ENCODE measurements around the gene RRP1B.
"Not testable (repeated sequence)": the region's sequence is repeated elsewhere in the genome, so short reads cannot be mapped to it uniquely, and the experiment has no call there.

The RRP1B gene

GRCh38 chr21:43669828-43670605 is 10.7 kb downstream of the RRP1B start:
- DNase-seq (ENCODE audit: low read depth in 2 of 2), result no peak

- no peak for DNase-seq (ENCODE audit: low read depth in 2 of 2)
These were observed 16.5 kb downstream of the RRP1B start for GRCh38 chr21:43675871-43676270.

- DNase-seq (ENCODE audit: low read depth in 2 of 2), result no peak
These were observed 17.0 kb downstream of the RRP1B start for GRCh38 chr21:43676391-43676790.

- DNase-seq (ENCODE audit: low read depth in 2 of 2), result no peak
These were observed 20.6 kb downstream of the RRP1B start for GRCh38 chr21:43679951-43680350.

- not testable (repeated sequence) for DNase-seq (ENCODE audit: low read depth in 2 of 2)
These were observed 21.1 kb downstream of the RRP1B start for GRCh38 chr21:43680421-43680820.

- DNase-seq (ENCODE audit: low read depth in 2 of 2), result no peak
These were observed 22.3 kb downstream of the RRP1B start for GRCh38 chr21:43681650-43682049.

GRCh38 chr21:43684424-43684823 is 25.1 kb downstream of the RRP1B start:
- DNase-seq (ENCODE audit: low read depth in 2 of 2), result no peak

- no peak for DNase-seq (ENCODE audit: low read depth in 2 of 2)
These were observed 27.6 kb downstream of the RRP1B start for GRCh38 chr21:43686811-43687565.

GRCh38 chr21:43687566-43688399 is 28.4 kb downstream of the RRP1B start:
- no peak for DNase-seq (ENCODE audit: low read depth in 2 of 2)

- no peak for DNase-seq (ENCODE audit: low read depth in 2 of 2)
These were observed 29.5 kb downstream of the RRP1B start for GRCh38 chr21:43688906-43689305.

GRCh38 chr21:43689556-43690337 is 30.4 kb downstream of the RRP1B start:
- DNase-seq (ENCODE audit: low read depth in 2 of 2), result no peak

- no peak for DNase-seq (ENCODE audit: low read depth in 2 of 2)
These were observed 31.0 kb downstream of the RRP1B start for GRCh38 chr21:43690346-43690745.

GRCh38 chr21:43691086-43691795 is 31.9 kb downstream of the RRP1B start:
- DNase-seq (ENCODE audit: low read depth in 2 of 2), result no peak

- no peak for DNase-seq (ENCODE audit: low read depth in 2 of 2)
These were observed 32.4 kb downstream of the RRP1B start for GRCh38 chr21:43691801-43692200.

GRCh38 chr21:43692949-43693348 is 33.6 kb downstream of the RRP1B start:
- DNase-seq (ENCODE audit: low read depth in 2 of 2), result no peak

- DNase-seq (ENCODE audit: low read depth in 2 of 2), result no peak
These were observed 34.6 kb downstream of the RRP1B start for GRCh38 chr21:43693981-43694380.

GRCh38 chr21:43694437-43695079 is 35.2 kb downstream of the RRP1B start:
- DNase-seq (ENCODE audit: low read depth in 2 of 2), result no peak

- no peak for DNase-seq (ENCODE audit: low read depth in 2 of 2)
These were observed 36.9 kb downstream of the RRP1B start for GRCh38 chr21:43696214-43696613.

GRCh38 chr21:43697758-43698643 is 38.6 kb downstream of the RRP1B start:
- DNase-seq (ENCODE audit: low read depth in 2 of 2), result no peak

- not testable (repeated sequence) for DNase-seq (ENCODE audit: low read depth in 2 of 2)
These were observed 40.1 kb downstream of the RRP1B start for GRCh38 chr21:43699492-43699777.
